HFFc6 (cell line): Measurements from ENCODE around the gene TPPP. TPM values are rescaled to one million over a fixed set of nuclear protein-coding genes. Genes with fewer than 3 reads are reported as not detected.

Experiments
- DNase-seq: peaks from one replicate; pipeline ENCODE4 v3.0.0-alpha.2; 2018
- H3K27ac Mint-ChIP-seq: 2 replicates; pipeline ENCODE4 v1.8.0; 2020; ENCODE audit warnings: mild to moderate bottlenecking, mixed read lengths
- H3K27me3 Mint-ChIP-seq: 2 replicates; pipeline ENCODE4 v1.8.0; 2021; ENCODE audit warnings: mild to moderate bottlenecking, moderate library complexity, mixed read lengths; ENCODE audit not compliant: insufficient read depth
- H3K36me3 Mint-ChIP-seq: 2 replicates; pipeline ENCODE4 v1.8.0; 2021; ENCODE audit warnings: low read depth, mixed read lengths
- H3K4me1 Mint-ChIP-seq: 2 replicates; pipeline ENCODE4 v1.8.0; 2020; ENCODE audit warnings: low read depth, mixed read lengths
- H3K4me3 Mint-ChIP-seq: 2 replicates; pipeline ENCODE4 v1.8.0; 2020; ENCODE audit warnings: mild to moderate bottlenecking, moderate library complexity, mixed read lengths
- H3K9me3 Mint-ChIP-seq: 2 replicates; pipeline ENCODE4 v1.8.0; 2020; ENCODE audit warnings: mild to moderate bottlenecking, mixed read lengths
- CTCF ChIP-seq: fragments of 200-600 bp; sonication (generic); IDR thresholded peaks from 2 replicates; pipeline ENCODE4 v1.5.0; 2021; ENCODE audit warnings: antibody characterized with exemption, mild to moderate bottlenecking
- total RNA-seq, 6 experiments: library from RNA; stranded (reverse); fragmentation: NEBNext Ultra II Directional; extraction: Animal tissue kit (Norgen Biotek cat#: 25700); gene quantifications; 2 replicates in 1 of 6; 3 replicates in 5 of 6; pipeline ENCODE4 v1.2.3, GENCODE V29; 2021

The TPPP gene
- total RNA-seq, 6 experiments from 2014 or later, result 0.19 to 0.43 (median 0.30) TPM

DNA sequence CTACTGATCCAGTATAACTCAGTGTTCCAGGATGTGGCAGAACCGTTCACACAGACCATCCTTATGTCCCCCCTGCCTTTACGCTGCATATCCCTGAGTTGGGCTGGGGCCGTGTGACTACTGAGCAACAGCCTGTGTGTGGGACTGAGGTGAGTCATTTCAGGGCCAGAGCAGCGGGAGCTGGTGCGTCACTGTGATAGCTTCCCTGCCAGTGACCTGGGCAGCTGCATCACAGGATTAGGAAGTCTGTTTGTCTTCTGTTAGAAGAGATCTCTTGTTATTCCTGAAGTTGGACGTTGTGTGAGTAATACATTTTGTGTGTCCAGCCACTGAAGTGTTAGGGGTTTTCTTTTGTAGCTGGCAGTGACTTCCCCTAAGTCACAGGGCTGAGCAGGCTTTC, 35.6 kb downstream of the TPPP start:
- Mint-ChIP-seq H3K4me3 (no peak overlapping the region), H3K36me3 (peaks cover 33% of the 10 kb centered on the region), H3K9me3 (peaks cover 6% of the 10 kb centered on the region; the same call in 1 of the 2 replicates), H3K27me3 (no peaks in the 10 kb centered on the region; the same call in none of the 2 replicates), H3K27ac (peak overlapping the region; percentile 75), H3K4me1 (peaks cover 15% of the 10 kb centered on the region)
- peak; percentile 65 for DNase-seq
- no peak for TF ChIP-seq CTCF

- no peaks in the 10 kb centered on the region; the same call in 1 of the 2 replicates for H3K27me3 Mint-ChIP-seq
- DNase-seq, result no peak
- H3K4me1 Mint-ChIP-seq, result peaks cover 15% of the 10 kb centered on the region
- H3K4me3 Mint-ChIP-seq, result no peak overlapping the region
- H3K36me3 Mint-ChIP-seq, result peaks cover 24% of the 10 kb centered on the region
- TF ChIP-seq CTCF, result no peak
- H3K9me3 Mint-ChIP-seq, result no peaks in the 10 kb centered on the region
- H3K27ac Mint-ChIP-seq, result no peak overlapping the region
These were observed 37.7 kb downstream of the TPPP start for GRCh38 chr5:655406-655805.

DNA sequence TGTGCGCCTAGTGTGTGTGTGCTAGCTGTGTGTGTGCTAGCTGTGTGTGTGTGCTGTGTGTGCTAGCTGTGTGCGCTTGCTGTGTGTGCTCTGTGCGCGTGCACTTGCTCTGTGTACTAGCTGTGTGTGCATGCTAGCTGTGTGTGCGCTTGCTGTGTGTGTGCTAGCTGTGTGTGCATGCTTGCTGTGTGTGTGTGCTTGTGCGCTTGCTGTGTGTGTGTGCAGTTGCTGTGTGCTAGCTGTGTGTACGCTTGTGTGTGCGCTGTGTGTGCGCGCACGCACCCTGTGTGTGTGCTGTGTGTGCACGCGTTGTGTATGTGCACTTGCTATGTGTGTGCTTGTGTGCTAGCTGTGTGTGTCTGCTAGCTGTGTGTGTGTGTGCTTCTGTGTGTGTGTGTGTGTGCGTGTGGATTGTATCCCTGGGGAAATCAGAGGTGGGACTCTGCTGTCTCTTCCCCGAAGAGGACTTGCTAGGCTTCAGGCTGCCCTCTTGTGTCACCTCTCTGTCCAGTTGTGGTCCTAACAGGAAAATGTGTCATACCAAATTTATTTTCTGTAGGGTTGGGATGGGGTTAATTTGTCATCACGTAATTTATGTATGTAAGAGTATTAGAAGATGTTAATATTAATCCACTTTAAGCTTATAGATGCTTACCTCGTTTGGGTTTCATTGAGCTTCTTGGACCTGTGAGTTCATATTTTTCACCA, 38.9 kb downstream of the TPPP start:
- no peak overlapping the region for H3K27ac Mint-ChIP-seq
- no peak overlapping the region for H3K4me3 Mint-ChIP-seq
- peaks cover 15% of the 10 kb centered on the region for H3K4me1 Mint-ChIP-seq
- no peak for TF ChIP-seq CTCF
- no peaks in the 10 kb centered on the region; the same call in 1 of the 2 replicates for H3K27me3 Mint-ChIP-seq
- peaks cover 13% of the 10 kb centered on the region for H3K36me3 Mint-ChIP-seq
- H3K9me3 Mint-ChIP-seq, result no peaks in the 10 kb centered on the region
- no peak for DNase-seq

- TF ChIP-seq CTCF, result no peak
- peaks cover 6% of the 10 kb centered on the region for H3K36me3 Mint-ChIP-seq
- H3K4me3 Mint-ChIP-seq, result no peak overlapping the region
- DNase-seq, result no peak
- no peaks in the 10 kb centered on the region for H3K9me3 Mint-ChIP-seq
- no peaks in the 10 kb centered on the region; the same call in 1 of the 2 replicates for H3K27me3 Mint-ChIP-seq
- peaks cover 7% of the 10 kb centered on the region for H3K4me1 Mint-ChIP-seq
- H3K27ac Mint-ChIP-seq, result no peak overlapping the region
These were observed 40.3 kb downstream of the TPPP start for GRCh38 chr5:652773-653350.

DNA sequence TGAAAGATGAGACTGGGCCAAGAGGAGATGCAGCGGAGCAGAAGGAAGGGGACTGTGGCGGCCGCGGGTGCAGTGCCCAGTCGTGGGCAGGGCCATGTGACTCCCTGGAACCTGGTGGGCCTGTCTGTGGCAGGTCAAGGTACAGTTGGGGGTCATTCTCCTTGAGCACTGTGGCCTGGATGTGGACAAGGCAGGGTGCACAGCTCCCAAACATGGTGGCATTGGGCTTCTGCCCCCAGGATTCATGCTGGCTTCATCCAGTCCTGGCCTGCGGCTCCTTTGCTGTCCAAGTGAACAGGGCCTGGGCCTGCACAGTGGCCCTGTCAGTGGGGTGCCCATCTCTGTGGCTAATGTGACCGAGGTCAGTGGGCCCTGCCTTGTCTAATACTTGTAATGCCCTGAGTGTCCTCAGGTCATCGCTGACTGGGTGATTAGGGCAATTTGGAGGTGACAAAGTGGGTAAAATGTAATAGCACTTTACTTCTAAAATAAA, 41.1 kb downstream of the TPPP start:
- no peak overlapping the region for H3K4me3 Mint-ChIP-seq
- H3K27ac Mint-ChIP-seq, result no peak overlapping the region
- DNase-seq, result no peak
- H3K9me3 Mint-ChIP-seq, result no peaks in the 10 kb centered on the region
- no peaks in the 10 kb centered on the region for H3K36me3 Mint-ChIP-seq
- no peaks in the 10 kb centered on the region; the same call in 1 of the 2 replicates for H3K27me3 Mint-ChIP-seq
- H3K4me1 Mint-ChIP-seq, result no peaks in the 10 kb centered on the region
- TF ChIP-seq CTCF, result no peak
